Psoas muscle (tissue), 8 donors: ENCODE results near the gene GLYAT. TPM values are rescaled to one million over a fixed set of nuclear protein-coding genes. Genes with fewer than 3 reads are reported as not detected.

Experiments used
- ATAC-seq, 4 donors: fragments of 200-7000 bp; cut with Tn5 transposase; one replicate each; pipeline ENCODE4 v1.9.1; 2020; ENCODE audit warnings: moderate library complexity in 3 of 4, mild to moderate bottlenecking in 2 of 4
- DNase-seq, 2 donors: peaks; one replicate each; pipeline ENCODE4 v3.0.0-alpha.2; 2020
- H3K27ac ChIP-seq: fragments of 200-600 bp; one replicate; pipeline ENCODE4 v1.8.0; 2022
- H3K27me3 ChIP-seq, 3 donors: fragments of 200-600 bp in 1 of 3; one replicate each; pipeline versions ENCODE4 v1.6.1 to v1.8.0; 2013 to 2022; ENCODE audit warnings: low read length in 2 of 3, mild to moderate bottlenecking in 2 of 3, moderate library complexity in 1 of 3; ENCODE audit not compliant: insufficient read depth in 3 of 3
- H3K36me3 ChIP-seq, 2 donors: fragments of 200-600 bp in 1 of 2; one replicate each; pipeline versions ENCODE4 v1.6.1 to v1.8.0; 2013 to 2022; ENCODE audit warnings: low read depth in 1 of 2, mild to moderate bottlenecking in 1 of 2, moderate library complexity in 1 of 2; ENCODE audit not compliant: insufficient read depth in 1 of 2
- H3K4me1 ChIP-seq: fragments of 200-600 bp; one replicate; pipeline ENCODE4 v1.8.0; 2022
- H3K4me3 ChIP-seq: fragments of 200-600 bp; one replicate; pipeline ENCODE4 v1.8.0; 2022; ENCODE audit warnings: mild to moderate bottlenecking
- H3K9me3 ChIP-seq: fragments of 200-600 bp; one replicate; pipeline ENCODE4 v1.8.0; 2022
- CTCF ChIP-seq: fragments of 200-600 bp; IDR thresholded peaks from one replicate; pipeline ENCODE4 v1.8.0; 2022; ENCODE audit warnings: antibody characterized with exemption
- WGBS, 3 donors: extraction: QIAGEN DNeasy Blood & Tissue Kit; methylation state at CpG; one replicate each; pipeline versions ENCODE4 v1.1.6 to v1.1.7; 2013; 5-methylcytosine and 5-hydroxymethylcytosine counted together
- intact Hi-C, 2 donors: fragments of 100-400 bp; cut with DNase I; formaldehyde crosslinking; loops; one replicate each; pipeline versions ENCODE4 v1.11.0 to v1.14.2; 2022
- polyA plus RNA-seq, 3 donors: library from polyadenylated mRNA; stranded (reverse); fragments of 200-250 nt; gene quantifications; one replicate each; pipeline ENCODE4 v1.2.3, GENCODE V29; 2013
- total RNA-seq, 4 donors: library from RNA; stranded (reverse); fragmentation: NEBNext Ultra II Directional in 2 of 4; extraction: Animal tissue kit (Norgen Biotek cat#: 25700) in 2 of 4; gene quantifications; one replicate each; pipeline versions ENCODE4 v1.2.1 to v1.2.4, GENCODE V29; 2021 to 2023
- donor health status: healthy with polysubstance abuse.
- donor health status: DM: no; HTN: no; CAD: no; lungs with moderate emphysema.
- donor health status: Bipolar disorder and iron deficiency.
- donor health status: healthy.
- donor health status: DM: yes; HTN: yes; CAD: no.
- donor health status: DM: no; HTN: no; CAD: no.
- donor health status: DM: no; HTN: no; CAD: no.
- donor health status: DM: yes; HTN: yes; CAD: no.

GLYAT gene
- total and polyA plus RNA-seq, 7 donors = 0.03 to 0.54 TPM; not detected in 5

DNA sequence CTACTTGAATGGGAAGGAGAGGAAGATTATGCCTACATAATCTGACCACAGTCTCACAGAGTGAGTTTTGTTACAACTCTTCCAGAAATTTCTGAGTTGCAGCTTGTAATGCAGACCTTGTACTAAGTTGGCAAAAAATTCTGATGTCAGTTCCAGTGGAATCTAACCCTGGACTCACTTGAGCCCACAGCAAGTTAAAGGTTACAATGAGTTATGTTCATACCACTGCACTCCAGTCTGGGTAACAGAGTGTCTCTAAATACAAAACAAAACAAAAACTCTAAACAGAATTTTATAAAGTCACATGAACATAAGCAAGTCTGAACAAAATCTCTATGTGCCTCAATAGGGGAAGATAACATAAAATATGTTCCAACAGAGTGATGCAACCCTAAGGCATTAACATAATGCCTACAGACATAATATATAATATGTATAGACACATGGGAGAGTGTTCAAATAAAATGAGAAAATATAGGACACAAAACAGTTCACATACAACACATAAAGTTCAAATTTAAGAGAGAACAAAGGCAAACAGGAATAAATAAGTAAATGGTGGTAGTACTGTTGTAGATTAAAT is 1.1 kb downstream of the GLYAT start:
- intact Hi-C loops = no loop called here
- ATAC-seq = no peak
- no peak overlapping the region for H3K4me3 ChIP-seq
- H3K4me1 ChIP-seq = no peaks in the 10 kb centered on the region
- TF ChIP-seq CTCF = no peak
- peaks cover 0 to 5% (median 0%) of the 10 kb centered on the region in 3 donors for H3K27me3 ChIP-seq
- no peak for DNase-seq
- no peaks in the 10 kb centered on the region for H3K9me3 ChIP-seq
- no peaks in the 10 kb centered on the region for H3K36me3 ChIP-seq
- no peak overlapping the region for H3K27ac ChIP-seq

- intact Hi-C loops = no loop called here
- ATAC-seq = no peak
- no peak for TF ChIP-seq CTCF
- no peaks in the 10 kb centered on the region for H3K4me1 ChIP-seq
- no peak overlapping the region for H3K4me3 ChIP-seq
- no peak for DNase-seq
- no peaks in the 10 kb centered on the region for H3K36me3 ChIP-seq
- H3K27ac ChIP-seq = no peak overlapping the region
- H3K9me3 ChIP-seq = no peaks in the 10 kb centered on the region
- WGBS, 3 donors = 77 to 87% (median 79%) methylated on average over 2 of the region's 2 CpGs
- no peaks in the 10 kb centered on the region for H3K27me3 ChIP-seq
These were observed 4.3 kb downstream of the GLYAT start for GRCh38 chr11:58727415-58727797.

- intact Hi-C loops = no loop called here
- no peak for TF ChIP-seq CTCF
These were observed 4.9 kb downstream of the GLYAT start for GRCh38 chr11:58726737-58727414.

DNA sequence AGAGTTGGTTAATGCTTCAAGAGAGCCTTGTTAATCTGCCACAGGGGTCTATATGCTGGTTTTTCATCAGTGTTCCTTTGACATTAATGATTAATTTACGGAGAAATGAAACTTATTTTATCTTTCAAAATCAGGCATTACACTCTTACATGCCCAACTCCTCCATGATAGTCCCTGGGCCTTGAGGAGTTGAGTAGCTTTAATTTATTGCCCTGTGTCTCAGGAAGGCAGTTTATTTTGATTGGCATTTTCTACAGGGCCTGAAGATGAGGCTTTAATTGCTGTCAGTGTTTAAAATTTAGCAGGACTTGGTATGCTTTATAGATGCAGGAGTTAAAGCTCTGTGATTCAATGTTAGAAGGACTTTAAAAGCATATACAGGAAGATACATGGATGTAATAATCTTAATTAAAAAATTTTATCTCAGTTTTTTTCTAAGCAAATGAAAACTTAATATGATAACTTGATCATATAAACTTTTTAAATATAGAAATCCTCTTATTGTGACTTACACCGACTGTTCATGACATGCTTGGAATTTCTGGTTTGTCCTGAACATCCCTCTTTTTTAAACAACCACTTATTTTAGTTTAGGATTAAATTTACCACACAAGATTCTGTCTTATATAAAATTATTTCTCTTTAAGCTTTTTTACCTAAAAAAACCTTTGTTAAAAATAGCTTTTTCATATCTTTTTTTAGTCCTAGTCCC is 12.2 kb downstream of the GLYAT start:
- 81 to 84% (median 83%) methylated on average over 2 of the region's 2 CpGs for WGBS, 3 donors
- Histone ChIP-seq H3K9me3 (no peaks in the 10 kb centered on the region), H3K27ac (no peak overlapping the region), H3K4me1 (no peaks in the 10 kb centered on the region), H3K4me3 (no peak overlapping the region), H3K36me3 (no peaks in the 10 kb centered on the region), H3K27me3 (no peaks in the 10 kb centered on the region)
- DNase-seq = no peak
- intact Hi-C loops = no loop called here
- TF ChIP-seq CTCF = no peak
- ATAC-seq = no peak

More at GRCh38 chr11:58726737-58727414, 4.9 kb downstream of the GLYAT start:
- DNase-seq (no peak), ATAC-seq (no peak)
- Histone ChIP-seq H3K4me1 (no peaks in the 10 kb centered on the region), H3K36me3 (no peaks in the 10 kb centered on the region), H3K27me3 (no peaks in the 10 kb centered on the region), H3K27ac (no peak overlapping the region), H3K9me3 (no peaks in the 10 kb centered on the region), H3K4me3 (no peak overlapping the region)
- WGBS, 3 donors = 38 to 47% (median 46%) methylated on average over 2 of the region's 2 CpGs
